ENCODE results near the gene HPSE2. TPM values are rescaled to one million over a fixed set of nuclear protein-coding genes. Genes with fewer than 3 reads are reported as not detected.

HPSE2 gene
- total RNA-seq, 1 experiment from 2014 or later = 0.05 TPM

- no peak for ATAC-seq
- Histone ChIP-seq H3K27me3 (ENCODE audit: insufficient read depth, low read length) (no peaks in the 10 kb centered on the region; the same call in 1 of the 2 replicates), H4K20me1 (ENCODE audit: insufficient read depth) (no peaks in the 10 kb centered on the region), H3K4me2 (ENCODE audit: low read length) (no peak overlapping the region), H3K9me3 (ENCODE audit: control insufficient read depth in 1 of 2, insufficient read depth in 1 of 2, low read depth in 1 of 2, low read length in 2 of 2) (no peaks in the 10 kb centered on the region), H3K4me1 (ENCODE audit: control insufficient read depth in 1 of 2, insufficient read depth in 2 of 2, low read length in 2 of 2) (no peaks in the 10 kb centered on the region), H3K9me2 (ENCODE audit: insufficient read depth) (no peaks in the 10 kb centered on the region), H3K4me3 (replicated peaks in 1 of 2; ENCODE audit: low read depth in 1 of 2, low read length in 2 of 2) (no peak overlapping the region), H3K36me3 (ENCODE audit: control insufficient read depth in 1 of 2, insufficient read depth in 2 of 2, low read length in 2 of 2) (no peaks in the 10 kb centered on the region), H2AFZ (ENCODE audit: low read depth, low read length, poor library complexity, severe bottlenecking) (no peak overlapping the region), H3K27ac (ENCODE audit: low read depth, low read length) (no peak overlapping the region), H3K9ac (ENCODE audit: low read length) (no peak overlapping the region), H3K79me2 (ENCODE audit: insufficient read depth, low read length) (no peaks in the 10 kb centered on the region)
- no TSS peak for BruUV-seq (replicated peaks)
- intact Hi-C loops (cut with micrococcal nuclease) = no loop called here
- ChIA-PET RAD21 (ENCODE audit: low non-redundant PET in 1 of 2, low total read pairs in 2 of 2, uncharacterized antibody in 2 of 2, unreplicated experiment in 2 of 2) (no interaction called here), POLR2A (no interaction called here), CTCF (no interaction called here)
- no peak for DNase-seq (ENCODE audit: low read depth, low spot score)
- no peak for TF ChIP-seq REST (IDR thresholded peaks at IDR 0.05; ENCODE audit: low read depth)
- TF ChIP-seq YY1 (IDR thresholded peaks at IDR 0.05; ENCODE audit: extremely low read depth, insufficient replicate concordance, low read depth, low read length) = no peak
- no peak for TF ChIP-seq TCF7L2 (IDR thresholded peaks at IDR 0.05; ENCODE audit: borderline replicate concordance, extremely low read depth, insufficient read depth, insufficient read length)
- no peak for TF ChIP-seq EZH2phosphoT487 (IDR thresholded peaks at IDR 0.05; ENCODE audit: borderline replicate concordance)
- no peak for TF ChIP-seq ATF3 (IDR thresholded peaks at IDR 0.05)
- TF ChIP-seq ZFX (IDR thresholded peaks at IDR 0.05) = no peak
- TF ChIP-seq EGR1 (IDR thresholded peaks at IDR 0.05; ENCODE audit: low read depth) = no peak
- TF ChIP-seq POLR2A (IDR thresholded peaks at IDR 0.05; ENCODE audit: borderline replicate concordance, extremely low read depth, insufficient read depth, insufficient read length) = no peak
- no peak for TF ChIP-seq RAD21 (IDR thresholded peaks at IDR 0.05; ENCODE audit: low read depth)
- TF ChIP-seq JUND (IDR thresholded peaks at IDR 0.05) = no peak
- TF ChIP-seq CBX3 (IDR thresholded peaks at IDR 0.05; ENCODE audit: low read depth) = no peak
- no peak for TF ChIP-seq SIN3A (IDR thresholded peaks at IDR 0.05; ENCODE audit: low read depth)
These were observed 225.4 kb downstream of the HPSE2 start for GRCh38 chr10:99010286-99010685.

All from HCT116 (cell line).